SKM-1 (cell line): Measurements from ENCODE around the gene C1QTNF6.
A peak's percentile ranks its signal among the peaks of the same experiment; 100 is the strongest.
"Not testable (repeated sequence)": the region's sequence is repeated elsewhere in the genome, so short reads cannot be mapped to it uniquely, and the experiment has no call there.

Experiments used
- DNase-seq: peaks from one replicate; lab custom pipeline; 2025; ENCODE audit not compliant: unreplicated experiment; lab: John Stamatoyannopoulos, UW

Gene C1QTNF6

GRCh38 chr22:37187891-37188761 is at the start of gene C1QTNF6:
C1QTNF6 (minus strand) TSS chr22:37188247; CDS start chr22:37188213, 34 bp downstream.
- DNase-seq = no peak

DNA sequence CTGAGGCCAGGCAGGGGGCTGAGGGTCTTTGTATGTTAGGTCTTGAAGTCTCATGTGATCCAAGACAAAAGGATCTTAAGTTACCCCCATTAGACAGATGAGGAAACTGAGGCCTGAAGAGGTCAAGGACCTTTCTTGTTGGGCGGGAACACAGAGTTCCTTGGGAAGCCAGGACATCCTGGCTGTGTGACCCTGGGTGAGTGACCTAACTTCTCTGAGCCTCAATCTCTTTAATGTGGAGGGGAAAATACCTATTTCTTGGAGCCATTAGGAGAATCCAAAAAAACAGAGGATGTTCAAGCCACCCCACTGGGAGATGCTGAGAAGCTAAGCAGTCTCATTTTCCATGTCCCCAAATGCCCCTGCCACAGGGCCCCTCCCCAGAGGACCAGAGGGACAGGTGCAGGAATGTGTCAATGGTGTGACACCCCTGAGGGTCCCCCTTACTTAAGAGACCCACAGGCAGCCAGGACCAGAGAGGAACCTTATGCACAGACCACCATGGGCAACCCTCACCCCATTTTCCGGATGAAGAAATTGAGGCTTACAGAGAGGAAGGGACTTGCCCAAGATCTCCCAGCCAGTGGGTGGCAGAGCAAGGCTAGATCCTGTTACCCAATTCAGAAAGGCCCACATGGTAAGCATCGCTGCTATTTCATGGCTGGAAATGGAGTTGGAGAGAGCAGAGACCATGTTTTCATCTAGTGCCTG is 48.0 kb upstream of the C1QTNF6 start:
- no peak for DNase-seq

DNA sequence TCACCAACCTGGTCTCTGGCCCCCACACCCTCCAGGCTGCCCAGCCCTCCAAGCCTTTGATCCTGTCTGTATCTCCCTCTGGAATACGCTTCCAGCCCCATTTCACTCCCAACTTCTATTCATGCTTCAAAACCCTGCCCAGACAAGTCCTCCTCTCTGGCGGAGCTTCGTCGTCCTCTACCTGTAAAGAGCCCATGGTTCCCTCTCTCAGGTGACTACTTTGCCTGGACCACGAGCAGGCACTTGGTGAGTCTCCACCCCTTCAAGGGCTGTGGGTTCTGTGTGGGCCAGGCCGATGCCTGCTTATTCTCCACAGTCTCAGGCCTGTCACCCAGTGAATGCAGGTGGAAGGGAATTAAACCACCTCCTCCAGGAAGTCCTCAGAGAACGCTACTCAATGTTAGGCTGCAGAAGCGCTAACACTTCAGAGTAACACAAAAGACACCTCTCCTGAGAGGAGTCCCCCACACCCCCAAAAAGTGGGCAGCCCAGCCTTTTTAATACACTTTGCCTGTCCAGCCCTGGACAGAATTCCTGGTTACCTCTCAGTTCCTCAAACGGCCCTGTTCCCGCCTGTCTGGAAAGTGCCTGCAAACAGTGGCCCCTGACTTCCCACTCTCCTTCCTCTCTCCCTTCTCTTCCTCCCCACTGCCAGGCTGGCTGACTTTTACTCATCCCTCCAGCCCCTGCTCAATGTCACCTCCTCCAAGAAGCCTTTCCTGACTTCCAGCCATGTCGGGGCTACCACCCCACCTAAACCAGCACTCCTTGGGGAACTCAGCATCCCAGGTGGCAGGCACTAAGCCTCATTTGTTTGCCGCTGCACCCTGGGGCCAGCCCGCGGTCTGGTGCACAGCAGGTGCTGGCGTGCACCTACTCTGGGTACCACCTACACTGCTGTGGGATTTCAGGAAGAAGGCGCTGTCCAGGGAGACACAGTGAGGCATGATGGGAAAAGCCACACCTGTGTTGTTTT is 47.0 kb upstream of the C1QTNF6 start:
- DNase-seq = no peak

DNA sequence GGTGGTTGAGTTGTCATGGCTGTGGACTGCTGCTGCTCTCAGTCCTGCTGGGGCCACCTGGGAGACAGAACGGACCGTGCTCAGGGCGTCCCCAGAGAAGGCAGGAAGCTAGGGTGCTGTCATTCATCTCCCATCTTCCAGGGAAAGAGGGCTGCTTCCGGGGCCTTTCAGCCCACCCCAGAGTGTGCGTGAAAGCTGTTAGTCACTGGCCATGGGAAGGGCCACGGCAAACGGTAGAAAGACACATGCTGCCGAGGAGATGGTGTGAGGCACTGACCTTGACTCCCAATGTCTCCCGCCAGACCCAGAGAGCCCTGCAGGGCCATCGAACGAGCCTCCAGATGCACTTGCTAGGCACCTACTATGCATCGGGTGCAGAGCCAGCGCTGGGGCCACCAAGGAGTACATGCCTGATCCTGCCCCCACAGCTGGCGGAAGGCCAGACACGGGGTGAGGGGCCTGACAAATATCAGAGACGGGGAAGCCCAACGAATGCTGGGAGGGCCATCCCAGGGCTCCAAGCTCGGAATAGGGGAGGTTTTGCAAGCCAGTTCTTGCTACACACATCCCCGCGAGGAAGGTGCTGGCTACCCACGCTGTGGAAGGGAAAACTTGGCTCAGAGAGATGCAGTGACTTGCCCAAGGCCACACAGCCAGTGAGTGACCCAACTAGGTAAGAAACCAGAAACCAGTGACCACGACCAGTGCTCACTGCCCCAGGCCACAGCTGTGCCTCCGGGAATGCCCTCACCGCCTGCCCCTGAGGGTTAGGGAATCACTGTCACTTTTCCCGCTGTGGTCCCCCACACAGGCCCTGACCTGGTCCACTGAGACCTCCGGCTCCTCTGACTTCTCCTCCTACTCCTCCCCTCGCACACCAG is 45.9 kb upstream of the C1QTNF6 start:
- no peak for DNase-seq

DNA sequence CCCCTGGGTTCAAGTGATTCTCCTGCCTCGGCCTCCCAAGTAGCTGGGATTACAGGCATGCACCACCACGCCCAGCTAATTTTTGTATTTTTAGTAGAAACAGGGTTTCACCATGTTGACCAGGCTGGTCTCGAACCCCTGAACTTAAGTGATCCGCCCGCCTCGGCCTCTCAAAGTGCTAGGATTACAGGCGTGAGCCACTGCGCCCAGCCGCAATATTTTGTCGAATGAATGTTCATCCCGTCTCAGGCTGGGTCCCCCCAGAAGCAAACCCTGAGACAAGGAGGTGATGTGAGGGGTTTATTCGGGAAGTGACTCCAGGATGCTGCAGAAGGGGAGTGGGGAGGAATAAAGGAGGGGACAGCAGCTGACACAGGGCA is 45.3 kb upstream of the C1QTNF6 start:
- DNase-seq = not testable (repeated sequence)

GRCh38 chr22:37232140-37232998 is 44.3 kb upstream of the C1QTNF6 start:
- DNase-seq = no peak

- no peak for DNase-seq
Measured at GRCh38 chr22:37231406-37232139, 43.5 kb upstream of the C1QTNF6 start.

- DNase-seq = no peak
Measured at GRCh38 chr22:37230673-37231405, 42.8 kb upstream of the C1QTNF6 start.

DNA sequence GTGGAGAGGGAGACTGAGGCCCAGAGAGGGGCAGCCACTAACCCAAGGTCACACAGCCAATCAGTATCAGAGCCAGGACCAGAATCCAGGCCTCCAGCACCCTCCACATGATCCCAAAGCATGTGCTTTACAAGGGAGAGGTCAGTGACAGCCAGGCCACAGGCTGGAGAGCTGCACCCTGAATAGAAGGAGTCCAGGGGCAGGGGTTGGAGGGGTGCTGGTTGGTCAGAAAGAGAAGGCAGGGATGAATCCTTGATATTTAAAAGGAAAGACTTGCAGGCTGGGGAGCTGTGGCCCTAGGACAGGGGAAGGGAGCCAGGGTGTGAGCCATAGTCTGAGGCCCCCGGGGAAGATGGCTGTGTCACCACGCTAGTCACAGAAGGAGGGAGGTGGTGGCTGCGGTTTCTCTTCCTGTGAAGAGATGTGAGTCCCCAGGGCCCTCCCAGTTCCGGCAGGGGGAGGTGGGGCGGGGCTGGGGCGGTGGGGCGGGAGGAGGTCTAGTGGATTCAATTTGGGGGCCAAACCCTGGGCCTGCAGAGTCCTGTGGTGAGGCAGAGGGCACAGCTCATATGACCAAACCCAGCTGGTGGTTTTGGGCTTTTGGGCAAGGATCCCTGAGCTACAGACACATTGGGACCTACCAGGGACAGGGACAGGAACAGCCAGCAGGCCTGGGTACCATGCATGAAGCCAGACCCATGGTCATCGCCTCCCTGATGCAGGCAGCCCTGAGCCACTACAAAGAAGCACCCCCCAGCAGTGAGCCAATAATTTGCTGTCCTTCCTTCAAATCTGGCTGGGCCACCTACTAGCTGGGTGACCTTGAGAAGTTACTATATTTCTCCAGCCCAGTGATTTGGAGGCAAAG is 42.0 kb upstream of the C1QTNF6 start:
- peak; percentile 21 for DNase-seq

- DNase-seq = no peak
Measured at GRCh38 chr22:37229012-37229804, 41.2 kb upstream of the C1QTNF6 start.

DNA sequence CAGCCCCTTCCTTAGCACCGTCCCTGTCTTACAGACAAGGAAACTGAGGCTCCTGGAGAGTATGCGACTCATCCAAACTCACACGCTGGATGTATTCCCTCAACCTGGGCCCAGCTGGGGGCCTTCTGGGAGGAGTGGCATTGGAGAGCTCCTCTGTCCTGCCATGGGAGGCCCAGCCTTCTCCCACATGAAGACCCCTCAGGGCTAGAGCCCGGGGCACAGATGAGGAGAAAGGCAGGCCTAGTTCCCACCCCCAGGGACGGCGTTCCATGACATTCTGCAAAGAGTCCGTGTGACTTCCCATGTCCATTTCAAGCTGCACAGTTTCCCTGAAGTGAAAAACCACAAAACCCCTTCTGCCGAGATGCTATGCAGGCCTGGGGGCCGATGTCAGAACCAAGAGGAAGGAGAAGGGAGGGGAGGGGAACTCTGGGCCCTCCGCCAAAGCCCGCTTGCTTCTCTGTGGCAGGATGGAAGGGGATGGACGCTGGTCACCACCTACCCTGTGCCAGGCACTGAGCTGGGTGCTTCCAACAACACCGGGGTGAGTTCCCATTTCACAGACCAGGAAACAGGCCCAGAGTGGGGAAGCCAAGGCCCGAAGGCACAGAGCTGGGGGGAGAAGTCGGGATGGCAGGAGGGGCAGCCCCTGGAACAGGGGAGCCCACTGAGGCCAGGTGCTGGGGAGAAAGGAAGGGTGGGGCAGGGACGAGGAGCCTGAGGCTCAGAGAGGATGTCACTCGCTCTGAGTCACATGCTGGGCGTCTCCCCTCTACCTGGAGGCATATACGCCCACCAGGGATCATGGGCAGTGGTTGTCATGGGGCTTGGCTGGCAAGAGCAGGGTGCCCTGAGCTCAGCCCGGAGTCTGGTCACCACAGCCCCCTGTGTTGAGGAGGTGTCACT is 40.3 kb upstream of the C1QTNF6 start:
- DNase-seq = no peak

DNA sequence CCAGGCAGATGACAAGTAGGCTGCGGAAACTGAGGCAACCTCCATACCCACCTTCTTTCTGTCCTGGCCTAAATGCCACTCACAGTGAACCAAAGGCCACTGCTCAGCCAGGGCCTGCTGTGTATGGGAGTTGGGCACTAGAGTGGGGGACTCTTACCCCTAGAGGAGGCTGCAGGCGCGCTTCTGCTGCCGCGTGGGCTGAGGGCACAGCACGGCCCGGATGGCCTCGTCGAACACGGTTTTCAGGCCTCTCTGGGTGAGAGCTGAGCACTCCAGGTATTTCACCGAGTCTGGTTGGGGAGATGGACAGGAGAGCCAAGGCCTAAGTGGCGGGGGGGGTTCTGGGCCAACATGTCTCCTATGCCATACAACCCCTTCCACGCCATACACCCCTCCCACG is 38.5 kb upstream of the C1QTNF6 start:
- DNase-seq = no peak

- DNase-seq = no peak
Measured at GRCh38 chr22:37226087-37226486, 38.0 kb upstream of the C1QTNF6 start.

DNA sequence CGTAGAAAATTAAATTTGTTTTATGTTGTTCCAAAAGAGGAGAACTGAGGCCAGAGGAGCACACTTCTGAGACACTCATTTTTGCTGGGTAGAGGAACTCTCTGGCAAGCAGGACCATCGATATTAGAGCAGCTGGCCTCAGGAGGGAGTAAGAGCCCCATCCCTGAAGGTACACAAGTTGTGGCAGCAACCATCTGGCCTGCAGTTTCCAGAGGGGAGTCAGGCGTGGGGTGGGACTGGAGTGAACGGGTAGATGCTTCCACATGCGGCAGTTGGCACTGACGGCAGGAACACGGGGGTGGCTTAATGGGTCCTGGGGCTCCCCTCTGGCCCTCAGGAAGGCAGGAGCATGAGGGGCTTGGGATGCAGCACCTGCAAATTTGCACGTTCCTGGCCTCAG is 37.4 kb upstream of the C1QTNF6 start:
- DNase-seq = no peak

DNA sequence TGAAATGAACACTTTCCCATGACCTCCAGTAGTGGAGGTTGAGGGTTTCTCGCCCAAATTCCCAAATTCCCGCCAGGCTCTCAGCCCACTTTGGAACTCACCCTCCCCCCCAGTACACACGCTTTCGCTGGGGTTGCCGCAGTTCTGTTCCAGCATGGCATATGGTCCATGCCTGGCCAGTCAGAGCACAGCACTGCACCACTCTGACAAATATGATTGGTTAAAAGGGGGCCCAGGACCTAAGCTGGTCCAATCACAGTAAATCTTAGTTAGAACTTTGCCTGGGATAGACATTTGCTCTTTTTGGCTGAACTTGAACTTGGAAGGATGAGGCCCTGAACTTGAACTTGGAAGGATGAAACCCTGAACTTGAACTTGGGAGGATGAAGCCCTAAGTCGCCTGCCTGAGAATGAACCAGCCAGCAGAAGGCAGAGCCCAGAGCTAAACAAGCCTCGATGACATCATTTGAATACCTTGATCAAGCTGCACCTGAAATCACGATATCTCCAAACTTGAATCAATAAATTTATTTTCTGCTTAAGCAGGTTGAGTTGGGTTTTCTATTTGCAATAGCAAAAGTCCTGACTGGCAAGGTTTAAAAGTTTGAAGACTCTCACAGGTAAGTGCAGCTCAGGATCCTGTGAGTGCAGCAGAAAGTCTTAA is 36.8 kb upstream of the C1QTNF6 start:
- no peak for DNase-seq
